ENCODE results near the gene ABCG2. TPM values are rescaled to one million over a fixed set of nuclear protein-coding genes. Genes with fewer than 3 reads are reported as not detected.

ABCG2 gene
- under 0.01 and 0.38 TPM in 2 replicates for total RNA-seq

DNA sequence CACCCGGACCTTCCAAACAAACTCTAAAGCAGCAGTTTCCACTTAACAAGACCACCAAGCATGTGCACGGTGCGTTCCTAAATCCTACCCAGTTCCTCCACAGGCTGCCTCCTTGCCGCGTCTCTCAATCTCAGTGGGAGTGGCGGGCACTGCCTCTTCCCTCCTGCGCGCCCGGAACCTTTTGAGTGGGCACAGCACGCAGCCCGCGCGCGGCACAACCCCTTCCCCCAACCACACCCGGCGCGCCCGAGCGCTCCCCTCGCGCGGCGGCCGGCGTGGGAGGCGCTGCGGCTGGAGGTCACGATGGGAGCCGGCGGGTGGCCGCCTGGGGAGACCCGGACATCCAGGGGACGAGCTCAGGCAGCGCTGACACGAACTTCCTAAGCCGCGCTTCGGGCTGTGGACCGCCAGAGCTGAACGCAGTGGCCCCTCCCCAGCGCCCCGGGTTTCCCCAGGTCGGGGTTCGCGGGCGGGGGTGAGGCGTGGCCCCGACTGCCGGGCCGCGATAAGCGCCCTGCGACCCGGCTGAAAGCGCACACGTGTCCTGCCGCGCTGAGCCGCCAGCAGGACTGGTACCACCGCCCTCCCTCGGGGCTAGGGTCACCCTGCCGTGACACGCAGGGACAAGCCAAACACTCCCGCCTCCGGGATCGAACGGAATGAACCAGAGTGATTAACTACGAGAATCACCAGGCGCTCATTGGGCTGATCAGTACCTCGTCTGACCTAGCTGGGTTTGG, at the start of gene ABCG2:
TSS of gene ABCG2 (minus strand) at position 151 of the 740 bp plus-strand sequence. CDS start 18,644 bp downstream, outside the sequence.
- FAIRE-seq (no peak), DNase-seq (ENCODE audit: low read depth) (no peak)
- TF ChIP-seq, protein P1, sequence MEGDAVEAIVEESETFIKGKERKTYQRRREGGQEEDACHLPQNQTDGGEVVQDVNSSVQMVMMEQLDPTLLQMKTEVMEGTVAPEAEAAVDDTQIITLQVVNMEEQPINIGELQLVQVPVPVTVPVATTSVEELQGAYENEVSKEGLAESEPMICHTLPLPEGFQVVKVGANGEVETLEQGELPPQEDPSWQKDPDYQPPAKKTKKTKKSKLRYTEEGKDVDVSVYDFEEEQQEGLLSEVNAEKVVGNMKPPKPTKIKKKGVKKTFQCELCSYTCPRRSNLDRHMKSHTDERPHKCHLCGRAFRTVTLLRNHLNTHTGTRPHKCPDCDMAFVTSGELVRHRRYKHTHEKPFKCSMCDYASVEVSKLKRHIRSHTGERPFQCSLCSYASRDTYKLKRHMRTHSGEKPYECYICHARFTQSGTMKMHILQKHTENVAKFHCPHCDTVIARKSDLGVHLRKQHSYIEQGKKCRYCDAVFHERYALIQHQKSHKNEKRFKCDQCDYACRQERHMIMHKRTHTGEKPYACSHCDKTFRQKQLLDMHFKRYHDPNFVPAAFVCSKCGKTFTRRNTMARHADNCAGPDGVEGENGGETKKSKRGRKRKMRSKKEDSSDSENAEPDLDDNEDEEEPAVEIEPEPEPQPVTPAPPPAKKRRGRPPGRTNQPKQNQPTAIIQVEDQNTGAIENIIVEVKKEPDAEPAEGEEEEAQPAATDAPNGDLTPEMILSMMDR (IDR thresholded peaks at IDR 0.05; ENCODE audit: insufficient read depth, low read length, severe bottlenecking), result no peak
- no peaks in the 10 kb centered on the region for H3K36me3 ChIP-seq (ENCODE audit: control insufficient read depth, insufficient read depth, low read length)
- peak within 1 kb of the TSS; percentile 54 for H3K4me3 ChIP-seq (ENCODE audit: low read depth, low read length)
- H3K27me3 ChIP-seq (ENCODE audit: control insufficient read depth, insufficient read depth, low read length), result no peaks in the 10 kb centered on the region

DNA sequence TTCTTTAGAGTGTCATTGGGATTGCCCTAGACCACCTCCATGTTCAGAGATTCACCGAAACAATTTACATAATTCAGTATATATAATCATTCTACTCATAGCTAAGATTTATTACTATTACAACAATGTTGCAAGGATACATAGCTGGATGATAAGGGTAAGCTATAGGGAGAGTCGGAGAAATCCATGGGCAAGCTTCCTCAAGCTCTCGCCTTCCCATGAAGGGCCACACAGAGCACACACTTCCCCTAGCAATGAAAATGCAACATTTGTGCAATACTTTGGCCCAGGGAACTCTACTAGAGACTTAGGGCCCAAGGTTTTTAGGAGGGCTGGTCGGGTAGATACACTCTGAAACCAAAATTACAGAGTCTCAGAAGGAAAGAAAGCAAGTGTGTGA, 49.7 kb upstream of the ABCG2 start:
- H3K36me3 ChIP-seq (ENCODE audit: control insufficient read depth, insufficient read depth, low read length), result no peaks in the 10 kb centered on the region
- H3K27me3 ChIP-seq (ENCODE audit: control insufficient read depth, insufficient read depth, low read length), result no peaks in the 10 kb centered on the region
- no peak for FAIRE-seq
- DNase-seq (ENCODE audit: low read depth), result no peak
- TF ChIP-seq, protein P1 (IDR thresholded peaks at IDR 0.05; ENCODE audit: insufficient read depth, low read length, severe bottlenecking), result no peak
- no peak overlapping the region for H3K4me3 ChIP-seq (ENCODE audit: low read depth, low read length)

DNA sequence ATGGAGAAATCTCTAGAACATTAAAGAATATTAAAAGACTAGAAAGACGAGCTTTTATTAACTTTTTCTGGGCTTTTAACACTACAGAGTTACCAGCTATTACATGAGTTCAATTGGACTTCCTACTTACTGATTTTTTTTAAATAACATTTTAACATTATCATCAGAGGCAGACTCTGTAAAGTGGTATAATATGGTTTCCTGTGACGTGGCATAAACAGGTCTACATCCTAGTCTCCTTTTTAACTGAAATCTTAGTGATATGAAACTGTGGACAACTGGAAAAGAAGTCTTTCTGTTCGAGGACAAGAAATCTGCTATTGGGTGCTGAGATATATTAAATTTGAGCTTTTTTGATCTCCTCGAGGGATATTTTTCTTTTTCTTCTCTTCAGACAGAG, 48.7 kb upstream of the ABCG2 start:
- DNase-seq (ENCODE audit: low read depth) (no peak), FAIRE-seq (no peak)
- Histone ChIP-seq H3K36me3 (ENCODE audit: control insufficient read depth, insufficient read depth, low read length) (no peaks in the 10 kb centered on the region), H3K27me3 (ENCODE audit: control insufficient read depth, insufficient read depth, low read length) (no peaks in the 10 kb centered on the region), H3K4me3 (ENCODE audit: low read depth, low read length) (no peak overlapping the region)
- TF ChIP-seq, protein P1 (IDR thresholded peaks at IDR 0.05; ENCODE audit: insufficient read depth, low read length, severe bottlenecking), result no peak

DNA sequence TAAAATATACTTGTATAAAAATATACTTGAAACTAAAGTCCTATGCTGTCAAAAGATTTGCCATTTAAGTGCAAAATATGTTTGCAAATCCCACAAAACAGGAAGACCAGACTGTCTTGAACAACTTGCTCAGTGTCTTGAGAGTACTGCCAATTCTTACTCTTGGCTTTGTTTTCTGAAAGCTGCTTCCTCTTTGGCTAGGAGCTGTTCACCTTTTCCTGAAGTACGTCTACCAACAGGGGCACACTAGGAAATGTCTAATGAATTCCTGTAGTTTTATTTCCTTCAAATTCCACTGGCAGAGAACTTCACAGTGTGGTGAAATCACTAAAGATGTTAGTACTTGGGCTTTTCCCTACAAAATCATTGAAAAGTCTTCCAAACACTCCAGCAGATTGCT, 46.4 kb upstream of the ABCG2 start:
- Histone ChIP-seq H3K4me3 (ENCODE audit: low read depth, low read length) (no peak overlapping the region), H3K27me3 (ENCODE audit: control insufficient read depth, insufficient read depth, low read length) (no peaks in the 10 kb centered on the region), H3K36me3 (ENCODE audit: control insufficient read depth, insufficient read depth, low read length) (no peaks in the 10 kb centered on the region)
- DNase-seq (ENCODE audit: low read depth) (no peak), FAIRE-seq (peak; percentile 7)
- TF ChIP-seq, protein P1 (IDR thresholded peaks at IDR 0.05; ENCODE audit: insufficient read depth, low read length, severe bottlenecking), result no peak

DNA sequence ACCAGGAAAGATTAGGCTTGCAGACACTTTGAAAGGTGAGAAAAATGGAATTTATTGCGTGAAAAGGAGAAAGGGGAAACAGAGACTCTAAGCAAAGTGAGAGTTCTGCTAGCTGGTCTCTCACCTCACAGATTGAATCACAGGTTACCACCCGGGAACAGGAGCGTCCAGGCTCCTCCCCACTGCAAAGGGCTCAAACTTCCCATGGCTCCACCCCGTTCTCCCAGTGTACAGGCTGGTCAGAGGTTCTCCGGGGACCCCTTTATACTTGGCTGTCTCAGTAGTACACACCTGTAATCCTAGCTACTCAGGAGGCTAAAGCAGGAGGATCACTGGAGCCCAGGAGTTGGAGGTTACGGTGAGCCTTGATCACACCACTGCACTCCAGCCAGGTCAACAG, 44.0 kb upstream of the ABCG2 start:
- Histone ChIP-seq H3K4me3 (ENCODE audit: low read depth, low read length) (no peak overlapping the region), H3K36me3 (ENCODE audit: control insufficient read depth, insufficient read depth, low read length) (no peaks in the 10 kb centered on the region), H3K27me3 (ENCODE audit: control insufficient read depth, insufficient read depth, low read length) (no peaks in the 10 kb centered on the region)
- FAIRE-seq (peak; percentile 68), DNase-seq (ENCODE audit: low read depth) (no peak)
- TF ChIP-seq, protein P1 (IDR thresholded peaks at IDR 0.05; ENCODE audit: insufficient read depth, low read length, severe bottlenecking), result no peak

DNA sequence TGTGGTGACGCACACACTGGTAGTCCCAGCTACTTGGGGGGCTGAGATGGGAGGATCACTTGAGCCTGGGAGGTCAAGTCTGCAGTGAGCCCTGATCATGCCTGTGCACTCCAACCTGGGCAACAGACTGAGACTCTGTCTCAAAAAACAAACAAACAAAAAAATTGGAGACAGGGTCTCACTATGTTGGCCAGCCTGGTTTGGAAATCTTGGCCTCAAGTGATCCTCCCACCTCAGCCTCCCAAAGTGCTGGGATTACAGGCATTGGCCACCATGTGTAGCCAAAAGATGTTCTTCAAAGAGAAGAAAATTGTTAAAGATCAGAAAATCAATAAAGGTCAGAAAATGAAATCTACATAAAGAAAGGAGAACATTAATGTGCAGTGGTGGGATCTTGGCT, 41.7 kb upstream of the ABCG2 start:
- FAIRE-seq (no peak), DNase-seq (ENCODE audit: low read depth) (no peak)
- no peaks in the 10 kb centered on the region for H3K36me3 ChIP-seq (ENCODE audit: control insufficient read depth, insufficient read depth, low read length)
- H3K27me3 ChIP-seq (ENCODE audit: control insufficient read depth, insufficient read depth, low read length), result no peaks in the 10 kb centered on the region
- no peak overlapping the region for H3K4me3 ChIP-seq (ENCODE audit: low read depth, low read length)
- TF ChIP-seq, protein P1 (IDR thresholded peaks at IDR 0.05; ENCODE audit: insufficient read depth, low read length, severe bottlenecking), result no peak

All from bronchial epithelial cell (primary cell).